Gastrocnemius medialis (tissue), 4 donors: ENCODE data around the gene CAMTA1.

ENCODE experiments used
- POLR2A ChIP-seq, 2 donors: fragments of 450-650 bp; IDR thresholded peaks; one replicate each; pipeline ENCODE4 v1.6.1; 2017; ENCODE audit warnings: antibody characterized with exemption in 2 of 2, mild to moderate bottlenecking in 2 of 2, moderate library complexity in 2 of 2
- TF ChIP-seq, protein P1 (sequence below), 5 experiments: fragments of 450-650 bp in 3 of 5; fragments of 200-600 bp in 2 of 5; sonication (generic) in 2 of 5; IDR thresholded peaks in 4 of 5; conservative IDR thresholded peaks in 1 of 5; 1 replicate in 4 of 5; 2 replicates in 1 of 5; pipeline ENCODE4 v1.5.1; 2016 to 2019; ENCODE audit warnings: antibody characterized with exemption in 5 of 5, mild to moderate bottlenecking in 3 of 5, moderate library complexity in 3 of 5

DNA sequence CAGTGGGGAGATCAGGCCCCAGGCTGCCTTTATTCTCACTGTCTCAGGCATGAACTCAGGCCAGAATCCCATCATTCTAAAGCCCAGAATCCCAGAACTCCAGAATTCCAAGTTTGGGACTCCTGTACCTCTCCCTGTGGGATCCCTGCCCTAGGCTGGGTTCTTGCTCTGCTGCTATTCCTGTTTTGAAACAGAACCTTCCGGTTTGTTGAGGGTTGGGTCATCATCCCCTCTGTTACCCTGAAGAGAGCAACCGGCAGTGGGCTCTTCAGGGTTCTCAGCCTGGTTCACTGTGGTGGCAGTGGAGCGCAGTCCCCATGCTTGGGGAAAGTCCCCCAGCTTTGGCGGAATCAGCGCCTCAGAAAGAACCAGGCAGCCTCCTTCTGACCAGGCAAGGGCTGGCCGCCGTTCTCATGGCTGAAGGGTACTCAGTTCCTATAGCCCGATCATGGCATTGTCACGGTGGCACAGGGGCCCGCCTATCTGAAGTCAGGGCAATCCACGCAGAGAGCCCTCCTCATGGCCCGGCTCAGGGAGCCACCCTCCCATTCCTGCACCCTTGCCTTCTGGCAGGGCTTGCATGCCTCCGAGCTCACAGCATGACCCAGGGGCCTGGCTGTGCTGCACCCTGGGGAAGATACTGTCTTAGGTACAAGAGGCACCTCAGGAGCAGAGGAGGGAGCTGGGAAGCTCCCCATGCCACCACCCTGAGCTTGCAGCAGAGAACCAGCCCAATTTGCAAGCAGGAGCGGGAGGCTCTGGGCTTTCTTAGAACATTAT is 650.2 kb downstream of the CAMTA1 start:
- TF ChIP-seq, protein P1, sequence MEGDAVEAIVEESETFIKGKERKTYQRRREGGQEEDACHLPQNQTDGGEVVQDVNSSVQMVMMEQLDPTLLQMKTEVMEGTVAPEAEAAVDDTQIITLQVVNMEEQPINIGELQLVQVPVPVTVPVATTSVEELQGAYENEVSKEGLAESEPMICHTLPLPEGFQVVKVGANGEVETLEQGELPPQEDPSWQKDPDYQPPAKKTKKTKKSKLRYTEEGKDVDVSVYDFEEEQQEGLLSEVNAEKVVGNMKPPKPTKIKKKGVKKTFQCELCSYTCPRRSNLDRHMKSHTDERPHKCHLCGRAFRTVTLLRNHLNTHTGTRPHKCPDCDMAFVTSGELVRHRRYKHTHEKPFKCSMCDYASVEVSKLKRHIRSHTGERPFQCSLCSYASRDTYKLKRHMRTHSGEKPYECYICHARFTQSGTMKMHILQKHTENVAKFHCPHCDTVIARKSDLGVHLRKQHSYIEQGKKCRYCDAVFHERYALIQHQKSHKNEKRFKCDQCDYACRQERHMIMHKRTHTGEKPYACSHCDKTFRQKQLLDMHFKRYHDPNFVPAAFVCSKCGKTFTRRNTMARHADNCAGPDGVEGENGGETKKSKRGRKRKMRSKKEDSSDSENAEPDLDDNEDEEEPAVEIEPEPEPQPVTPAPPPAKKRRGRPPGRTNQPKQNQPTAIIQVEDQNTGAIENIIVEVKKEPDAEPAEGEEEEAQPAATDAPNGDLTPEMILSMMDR (IDR thresholded peaks at IDR 0.05 in 4 of 5, conservative IDR thresholded peaks at IDR 0.05 in 1 of 5): no peak
- TF ChIP-seq POLR2A (IDR thresholded peaks at IDR 0.05): no peak
